Smooth muscle cell of bladder (primary cell): ENCODE data around the gene TIMM10B. TPM values are rescaled to one million over a fixed set of nuclear protein-coding genes. Genes with fewer than 3 reads are reported as not detected.

Experiments
- total RNA-seq: library from RNA; depleted of rRNA; stranded (reverse); fragments of >200 nt; gene quantifications from 2 replicates; pipeline ENCODE4 v1.2.3, GENCODE V29; 2014

The TIMM10B gene, protein sequence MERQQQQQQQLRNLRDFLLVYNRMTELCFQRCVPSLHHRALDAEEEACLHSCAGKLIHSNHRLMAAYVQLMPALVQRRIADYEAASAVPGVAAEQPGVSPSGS
- 33.6 and 38.2 TPM in 2 replicates for total RNA-seq

GRCh38 chr11:6481012-6481923 lies at the start of gene TIMM10B, which contains the start of gene ARFIP2:
Gene TIMM10B, plus strand, starts transcription at chr11:6481501. Its CDS starts 16 bp downstream, at chr11:6481517.
Gene ARFIP2, minus strand, starts transcription at chr11:6481331. Its CDS starts 910 bp downstream, at chr11:6480421.

GRCh38 chr11:6440906-6441358 lies 40.4 kb upstream of the TIMM10B start, which contains the start of gene HPX:
Gene HPX, minus strand, starts transcription at chr11:6440987. Its CDS starts 24 bp downstream, at chr11:6440963.

DNA sequence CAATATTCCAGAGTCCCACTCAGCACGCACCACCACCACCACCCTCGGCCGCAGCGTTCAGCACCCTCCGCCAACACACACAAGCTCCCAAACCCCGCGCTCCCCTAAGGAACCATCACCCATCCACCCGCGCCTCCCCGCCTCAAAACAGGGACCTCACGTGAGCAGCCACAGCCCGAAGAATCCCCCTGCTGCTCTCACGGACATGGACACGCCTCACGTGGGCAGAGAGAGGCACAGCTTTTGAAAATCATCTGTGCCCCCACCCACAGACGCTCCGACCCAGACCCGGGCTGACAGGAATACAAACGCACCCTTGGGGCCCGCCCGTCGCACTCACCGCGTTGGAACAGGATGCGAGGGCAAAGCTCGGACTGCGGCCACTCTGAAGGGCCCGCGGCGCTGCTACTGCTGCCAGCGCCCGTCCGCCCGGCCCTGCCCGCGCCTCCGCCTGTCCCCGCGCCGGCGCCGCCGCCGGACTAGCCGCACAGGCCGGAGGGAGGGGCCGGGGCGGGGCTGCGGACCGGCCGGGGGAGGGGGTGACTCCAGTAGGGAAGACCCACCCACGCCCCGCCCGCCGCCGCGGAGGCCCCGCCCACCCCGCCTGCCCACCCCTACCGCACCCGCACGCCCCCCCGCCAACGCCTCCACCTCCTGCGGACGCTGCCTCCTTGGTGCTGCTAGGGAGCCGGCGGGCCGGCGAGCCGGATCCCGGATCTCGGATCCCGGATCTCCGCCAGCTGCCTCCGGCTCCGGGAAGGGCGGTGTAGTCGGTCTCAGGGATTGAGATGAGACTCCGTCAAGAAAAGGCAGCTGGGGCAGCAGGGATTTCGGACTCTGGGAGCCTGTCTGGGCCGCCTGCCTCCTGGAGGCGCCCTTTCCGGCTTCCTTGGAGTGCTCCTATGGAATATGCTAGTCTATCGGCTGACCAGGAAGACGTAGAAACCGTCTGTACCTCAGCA lies 7.6 kb upstream of the TIMM10B start, which contains the start of gene TRIM3:
Gene TRIM3, minus strand, starts transcription at position 491 of the 962 bp plus-strand sequence. CDS start 8,246 bp downstream, outside the sequence.

DNA sequence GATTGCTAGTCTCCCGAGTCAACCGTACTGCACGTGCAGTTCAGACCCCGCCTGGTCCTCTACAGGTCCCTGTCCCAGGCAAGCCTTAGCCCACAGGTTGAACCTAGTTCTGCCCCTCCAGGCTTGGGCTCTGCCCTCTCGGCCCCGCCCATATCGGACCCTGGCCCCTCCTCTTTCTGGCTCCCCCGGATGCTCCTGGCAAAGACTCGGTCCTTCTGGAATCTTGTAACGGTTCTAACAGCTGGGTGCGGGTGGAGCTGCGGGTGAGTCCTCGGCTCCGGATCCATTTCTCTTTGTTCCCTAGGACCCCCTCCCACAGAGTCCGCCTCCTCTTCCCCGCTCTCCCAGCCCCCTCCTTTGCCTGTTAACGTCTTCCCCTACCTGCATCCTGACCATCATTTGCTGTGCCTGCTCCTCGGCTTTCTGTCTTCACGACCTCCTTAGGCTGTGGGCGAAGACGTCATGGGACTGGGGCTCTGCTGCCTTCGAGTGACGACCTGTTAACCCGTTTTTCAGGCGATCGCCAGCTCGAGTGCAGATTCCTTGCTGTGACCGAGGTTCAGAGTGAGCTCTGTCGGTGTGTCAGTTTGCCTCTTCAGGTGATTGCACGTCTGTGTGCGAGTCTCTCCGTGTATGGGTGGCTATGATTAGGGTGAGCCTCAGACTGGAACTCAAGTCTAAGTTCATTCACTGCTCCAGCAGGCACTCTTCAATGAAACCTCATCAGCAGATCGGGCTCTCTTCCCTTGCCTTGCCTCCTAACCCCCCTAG lies 16.0 kb downstream of the TIMM10B start, which contains the start of gene DNHD1:
Gene DNHD1, plus strand, starts transcription at position 212 of the 771 bp plus-strand sequence. CDS start 936 bp downstream, outside the sequence.

Other genes starting within 250 kb of the TIMM10B start
- gene FHIP1B, start 246.9 kb upstream of the TIMM10B start, total RNA-seq, result 5.1 and 7.8 TPM in 2 replicates
- under 0.01 and 0.09 TPM in 2 replicates for gene CNGA4, start 242.4 kb upstream of the TIMM10B start, total RNA-seq
- not detected in 2 replicates for gene CCKBR, start 221.7 kb upstream of the TIMM10B start, total RNA-seq
- 147 and 185 TPM in 2 replicates for gene CAVIN3, start 161.0 kb upstream of the TIMM10B start, total RNA-seq
- gene SMPD1, start 91.0 kb upstream of the TIMM10B start, total RNA-seq, result 27.9 and 35.1 TPM in 2 replicates
- gene APBB1, start 62.4 kb upstream of the TIMM10B start, total RNA-seq, result 45.8 and 46.4 TPM in 2 replicates
- 0.43 and 0.46 TPM in 2 replicates for gene HPX, start 40.5 kb upstream of the TIMM10B start, total RNA-seq
- gene TRIM3, start 7.6 kb upstream of the TIMM10B start, total RNA-seq, result 12.2 and 18.2 TPM in 2 replicates
- 59.4 and 60.3 TPM in 2 replicates for gene ARFIP2, start 170 bp upstream of the TIMM10B start, total RNA-seq
- 5.3 and 8.0 TPM in 2 replicates for gene DNHD1, start 15.8 kb downstream of the TIMM10B start, total RNA-seq
- gene RRP8, start 122.1 kb downstream of the TIMM10B start, total RNA-seq, result 7.7 and 10.1 TPM in 2 replicates
- 144 and 175 TPM in 2 replicates for gene ILK, start 122.3 kb downstream of the TIMM10B start, total RNA-seq
- 80.7 and 97.0 TPM in 2 replicates for gene TAF10, start 130.7 kb downstream of the TIMM10B start, total RNA-seq
- 42.2 and 101 TPM in 2 replicates for gene TPP1, start 137.9 kb downstream of the TIMM10B start, total RNA-seq
- gene DCHS1, start 174.3 kb downstream of the TIMM10B start, total RNA-seq, result 2.0 and 5.2 TPM in 2 replicates
- 54.6 and 61.5 TPM in 2 replicates for gene MRPL17, start 201.8 kb downstream of the TIMM10B start, total RNA-seq